Neural cell (in vitro differentiated cells): ENCODE results near the gene SDF4. TPM values are rescaled to one million over a fixed set of nuclear protein-coding genes. Genes with fewer than 3 reads are reported as not detected.

Source experiments
- H2AFZ ChIP-seq: fragments of 200-600, 300-800 bp; sonication (generic), shearing (Covaris generic); 2 replicates; pipeline ENCODE4 v1.6.0; 2014; ENCODE audit warnings: low read depth, mild to moderate bottlenecking, antibody characterized with exemption, low read length, moderate library complexity
- H3F3A ChIP-seq: fragments of 200-600 bp; shearing (Covaris generic); 2 replicates; pipeline ENCODE4 v1.6.1; 2016; ENCODE audit warnings: mild to moderate bottlenecking, moderate library complexity, mixed read lengths, antibody characterized with exemption, low read length; ENCODE audit not compliant: insufficient read depth, poor library complexity, severe bottlenecking
- H3K27ac ChIP-seq: fragments of 200-600, 300-800 bp; sonication (generic), shearing (Covaris generic); 2 replicates; pipeline ENCODE4 v1.5.1; 2014; ENCODE audit warnings: mild to moderate bottlenecking, low read length, moderate library complexity
- H3K27me3 ChIP-seq: fragments of 300-800, 200-600 bp; sonication (generic), shearing (Covaris generic); 2 replicates; pipeline ENCODE4 v1.6.0; 2014; ENCODE audit warnings: mild to moderate bottlenecking, low read depth, low read length, moderate library complexity; ENCODE audit not compliant: insufficient read depth
- H3K36me3 ChIP-seq: fragments of 300-800, 200-600 bp; sonication (generic), shearing (Covaris generic); 2 replicates; pipeline ENCODE4 v1.5.1; 2014; ENCODE audit warnings: mild to moderate bottlenecking, antibody characterized with exemption, low read length, moderate library complexity; ENCODE audit not compliant: insufficient read depth
- H3K4me2 ChIP-seq: fragments of 300-800, 200-600 bp; sonication (generic), shearing (Covaris generic); 2 replicates; pipeline ENCODE4 v1.6.0; 2014; ENCODE audit warnings: mild to moderate bottlenecking, low read length
- H3K4me3 ChIP-seq: fragments of 300-800, 200-600 bp; sonication (generic), shearing (Covaris generic); 2 replicates; pipeline ENCODE4 v1.5.1; 2014; ENCODE audit warnings: mild to moderate bottlenecking, low read length, moderate library complexity
- H3K79me2 ChIP-seq: fragments of 200-600 bp; shearing (Covaris generic); replicated peaks from 2 replicates; pipeline ENCODE4 v1.6.0; 2014; ENCODE audit warnings: mild to moderate bottlenecking, low read length, moderate library complexity; ENCODE audit not compliant: insufficient read depth
- H3K9ac ChIP-seq: fragments of 300-800, 200-600 bp; sonication (generic), shearing (Covaris generic); 2 replicates; pipeline ENCODE4 v1.6.1; 2016; ENCODE audit warnings: mild to moderate bottlenecking, low read length, mixed read lengths
- H3K9me2 ChIP-seq: fragments of 200-600 bp; shearing (Covaris generic); 2 replicates; pipeline ENCODE4 v1.6.1; 2016; ENCODE audit warnings: mild to moderate bottlenecking, low read length, mixed read lengths; ENCODE audit not compliant: insufficient read depth
- H3K9me3 ChIP-seq: fragments of 200-600, 300-800 bp; sonication (generic), shearing (Covaris generic); 2 replicates; pipeline ENCODE4 v1.6.1; 2016; ENCODE audit warnings: mild to moderate bottlenecking, mixed run types, low read length, moderate library complexity, mixed read lengths
- H4K20me1 ChIP-seq: fragments of 200-600 bp; shearing (Covaris generic); 2 replicates; pipeline ENCODE4 v1.6.1; 2016; ENCODE audit warnings: mild to moderate bottlenecking, mixed run types; ENCODE audit not compliant: insufficient read depth
- CTCF ChIP-seq: fragments of 450-650 bp; IDR thresholded peaks from 2 replicates; pipeline ENCODE4 v1.5.1; 2014; ENCODE audit warnings: antibody characterized with exemption, mild to moderate bottlenecking, moderate library complexity; ENCODE audit not compliant: poor library complexity, severe bottlenecking
- EP300 ChIP-seq: fragments of 450-650 bp; conservative IDR thresholded peaks from 2 replicates; pipeline ENCODE4 v1.6.1; 2014; ENCODE audit warnings: antibody characterized with exemption, mild to moderate bottlenecking, moderate library complexity; ENCODE audit not compliant: poor library complexity, severe bottlenecking
- EZH2 ChIP-seq: fragments of 200-600, 300-800 bp; shearing (Covaris generic), sonication (generic); IDR thresholded peaks from 2 replicates; pipeline ENCODE4 v1.6.1; 2014; ENCODE audit warnings: antibody characterized with exemption, low read length, borderline replicate concordance, mild to moderate bottlenecking; ENCODE audit not compliant: insufficient read depth, poor library complexity, severe bottlenecking
- MXI1 ChIP-seq: fragments of 450-650 bp; conservative IDR thresholded peaks from 2 replicates; pipeline ENCODE4 v1.6.1; 2014; ENCODE audit warnings: antibody characterized with exemption, mild to moderate bottlenecking; ENCODE audit not compliant: poor library complexity, severe bottlenecking
- POLR2AphosphoS5 ChIP-seq: IDR thresholded peaks from 2 replicates; pipeline ENCODE4 v1.6.1; 2012
- RAD21 ChIP-seq: fragments of 450-650 bp; conservative IDR thresholded peaks from 2 replicates; pipeline ENCODE4 v1.6.1; 2014; ENCODE audit warnings: antibody characterized with exemption, mild to moderate bottlenecking, moderate library complexity
- REST ChIP-seq: IDR thresholded peaks from 2 replicates; pipeline ENCODE4 v1.6.1; 2012; ENCODE audit warnings: borderline replicate concordance
- SMC3 ChIP-seq: fragments of 450-650 bp; conservative IDR thresholded peaks from 2 replicates; pipeline ENCODE4 v1.6.1; 2014; ENCODE audit warnings: antibody characterized with exemption, mild to moderate bottlenecking, moderate library complexity; ENCODE audit not compliant: poor library complexity
- TAF1 ChIP-seq: IDR thresholded peaks from 2 replicates; pipeline ENCODE4 v1.6.1; 2012; ENCODE audit warnings: low read depth
- polyA plus RNA-seq: library from polyadenylated mRNA; depleted of rRNA; stranded (reverse); fragments of >200 nt; gene quantifications from 2 replicates; pipeline ENCODE4 v1.2.3, GENCODE V29; 2014

Gene SDF4
- polyA plus RNA-seq, 1 donor from 2014 or later = 91.2 TPM

DNA sequence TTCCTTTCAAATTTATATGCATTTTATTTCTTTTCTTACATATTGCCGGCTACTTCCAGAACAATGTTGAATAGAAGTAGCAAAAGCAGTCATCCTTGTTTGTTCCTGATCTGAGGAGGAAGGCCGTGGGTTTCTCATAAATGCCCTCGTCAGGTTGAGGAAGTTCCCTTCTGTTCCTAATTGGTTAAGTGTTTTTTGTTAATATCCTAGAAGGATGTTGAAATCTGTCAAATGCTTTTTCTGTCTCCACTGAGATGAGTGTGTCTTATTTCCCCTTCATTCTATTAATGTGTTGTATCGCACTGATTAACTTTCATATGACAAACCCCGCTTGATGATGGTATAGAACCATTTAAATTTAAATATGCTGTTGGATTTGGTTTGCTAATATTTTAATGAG, 42.7 kb downstream of the SDF4 start:
- Histone ChIP-seq H2AFZ (no peak overlapping the region), H3K9me2 (no peaks in the 10 kb centered on the region), H3K4me2 (no peak overlapping the region), H3K27ac (no peak overlapping the region), H3K4me3 (no peak overlapping the region), H3K27me3 (no peaks in the 10 kb centered on the region), H4K20me1 (no peaks in the 10 kb centered on the region), H3K79me2 (no peaks in the 10 kb centered on the region), H3F3A (no peaks in the 10 kb centered on the region), H3K9me3 (no peaks in the 10 kb centered on the region), H3K36me3 (no peaks in the 10 kb centered on the region), H3K9ac (no peak overlapping the region)
- no peak for TF ChIP-seq SMC3

- TF ChIP-seq TAF1 = no peak
- TF ChIP-seq SMC3 = no peak
- TF ChIP-seq POLR2AphosphoS5 = no peak
- TF ChIP-seq REST = no peak
- TF ChIP-seq EZH2 = no peak
- no peak for TF ChIP-seq RAD21
- no peak for TF ChIP-seq EP300
- TF ChIP-seq CTCF = no peak
- no peak for TF ChIP-seq MXI1
- no peaks in the 10 kb centered on the region for H3K36me3 ChIP-seq
- H3K9me3 ChIP-seq = no peaks in the 10 kb centered on the region
- H3K27ac ChIP-seq = no peak overlapping the region
- no peak overlapping the region for H3K4me2 ChIP-seq
- H2AFZ ChIP-seq = no peak overlapping the region
- no peaks in the 10 kb centered on the region for H4K20me1 ChIP-seq
- no peak overlapping the region for H3K4me3 ChIP-seq
- H3K27me3 ChIP-seq = no peaks in the 10 kb centered on the region
- no peaks in the 10 kb centered on the region for H3F3A ChIP-seq
- H3K79me2 ChIP-seq = no peaks in the 10 kb centered on the region
- H3K9ac ChIP-seq = no peak overlapping the region
- H3K9me2 ChIP-seq = no peaks in the 10 kb centered on the region
Observed at GRCh38 chr1:1187938-1188337, 43.9 kb downstream of the SDF4 start.

GRCh38 chr1:1185101-1185765, 46.6 kb downstream of the SDF4 start:
- no peak for TF ChIP-seq EZH2
- TF ChIP-seq SMC3 = no peak
- TF ChIP-seq EP300 = no peak
- no peak for TF ChIP-seq TAF1
- TF ChIP-seq REST = no peak
- no peak for TF ChIP-seq POLR2AphosphoS5
- no peak for TF ChIP-seq CTCF
- no peak for TF ChIP-seq MXI1
- H3K36me3 ChIP-seq = no peaks in the 10 kb centered on the region
- H3K27ac ChIP-seq = no peak overlapping the region
- no peaks in the 10 kb centered on the region for H3K9me2 ChIP-seq
- no peak overlapping the region for H3K4me3 ChIP-seq
- H3K4me2 ChIP-seq = no peak overlapping the region
- no peak overlapping the region for H3K9ac ChIP-seq
- no peak overlapping the region for H2AFZ ChIP-seq
- H3K27me3 ChIP-seq = no peaks in the 10 kb centered on the region
- no peaks in the 10 kb centered on the region for H3F3A ChIP-seq
- no peaks in the 10 kb centered on the region for H3K9me3 ChIP-seq
- H4K20me1 ChIP-seq = no peaks in the 10 kb centered on the region
- no peaks in the 10 kb centered on the region for H3K79me2 ChIP-seq
